ENCODE results near the gene SLC6A3. TPM values are rescaled to one million over a fixed set of nuclear protein-coding genes. Genes with fewer than 3 reads are reported as not detected.

Gene SLC6A3
- total RNA-seq, 1 experiment from 2014 or later: 0.05 TPM

GRCh38 chr5:1446602-1447343 lies 1.5 kb upstream of the SLC6A3 start:
- CTCF ChIA-PET: no interaction called here
- H3K27me3 ChIP-seq (ENCODE audit: control insufficient read depth, insufficient read depth, low read length): peaks cover 5% of the 10 kb centered on the region
- intact Hi-C loops (cut with micrococcal nuclease; ENCODE audit: unreplicated experiment): no loop called here
- no TSS peak for BruUV-seq (replicated peaks)
- no peak for DNase-seq (ENCODE audit: low read depth, low spot score)
- ATAC-seq: no peak
- H3K27ac ChIP-seq (ENCODE audit: low read length): no peak overlapping the region
- in situ Hi-C loops (cut with HindIII; ENCODE audit: low pct_unique_long_range_greater_than_20kb, low sequenced_read_pairs): no loop called here
- no peak overlapping the region for H3K4me3 ChIP-seq (ENCODE audit: low read depth in 2 of 2, low read length in 2 of 2)
- POLR2A ChIA-PET: interaction anchor here (0.7 kb wide), 1 partner anchor 98 kb away, joined by 3 read pairs; no protein-coding TSS in a partner anchor
- no peaks in the 10 kb centered on the region for H3K9me3 ChIP-seq (ENCODE audit: control insufficient read depth, insufficient read depth, low read depth, low read length)
- TF ChIP-seq REST (IDR thresholded peaks at IDR 0.05; ENCODE audit: insufficient read depth in 1 of 2, low read depth in 2 of 2, low read length in 1 of 2): no peak
- no peak for TF ChIP-seq CTCF (IDR thresholded peaks at IDR 0.05)
- TF ChIP-seq SIN3A (IDR thresholded peaks at IDR 0.05; ENCODE audit: borderline replicate concordance, insufficient read depth, low read depth, low read length): no peak
- no peak for TF ChIP-seq TCF7L2 (IDR thresholded peaks at IDR 0.05; ENCODE audit: low read depth, low read length)
- TF ChIP-seq POLR2AphosphoS5 (IDR thresholded peaks at IDR 0.05; ENCODE audit: low read depth, low read length): no peak
- no peaks in the 10 kb centered on the region for H3K36me3 ChIP-seq (ENCODE audit: control insufficient read depth, insufficient read depth, low read length)
- no peaks in the 10 kb centered on the region for H3K4me1 ChIP-seq (ENCODE audit: control insufficient read depth, insufficient read depth, low read length)

- Histone ChIP-seq H3K36me3 (ENCODE audit: control insufficient read depth, insufficient read depth, low read length) (no peaks in the 10 kb centered on the region), H3K27me3 (ENCODE audit: control insufficient read depth, insufficient read depth, low read length) (peaks cover 5% of the 10 kb centered on the region; the same call in 1 of the 2 replicates), H3K27ac (ENCODE audit: low read length) (no peak overlapping the region), H3K9me3 (ENCODE audit: control insufficient read depth, insufficient read depth, low read depth, low read length) (no peaks in the 10 kb centered on the region), H3K4me1 (ENCODE audit: control insufficient read depth, insufficient read depth, low read length) (no peaks in the 10 kb centered on the region), H3K4me3 (ENCODE audit: low read depth in 2 of 2, low read length in 2 of 2) (no peak overlapping the region)
- TF ChIP-seq TCF7L2 (IDR thresholded peaks at IDR 0.05; ENCODE audit: low read depth, low read length) (no peak), REST (IDR thresholded peaks at IDR 0.05; ENCODE audit: insufficient read depth in 1 of 2, low read depth in 2 of 2, low read length in 1 of 2) (no peak), POLR2AphosphoS5 (IDR thresholded peaks at IDR 0.05; ENCODE audit: low read depth, low read length) (no peak), CTCF (IDR thresholded peaks at IDR 0.05) (no peak), SIN3A (IDR thresholded peaks at IDR 0.05; ENCODE audit: borderline replicate concordance, insufficient read depth, low read depth, low read length) (no peak)
- ATAC-seq (peak; percentile 51), DNase-seq (ENCODE audit: low read depth, low spot score) (no peak)
- ChIA-PET POLR2A (no interaction called here), CTCF (no interaction called here)
- in situ Hi-C loops (cut with HindIII; ENCODE audit: low pct_unique_long_range_greater_than_20kb, low sequenced_read_pairs) (no loop called here), intact Hi-C loops (cut with micrococcal nuclease; ENCODE audit: unreplicated experiment) (no loop called here)
- BruUV-seq (replicated peaks): no TSS peak
Observed at GRCh38 chr5:1445689-1446601, 705 bp upstream of the SLC6A3 start.

Measured in Panc1 (cell line).